ENCODE results near the gene GPALPP1.
"Not testable (repeated sequence)": the region's sequence is repeated elsewhere in the genome, so short reads cannot be mapped to it uniquely, and the experiment has no call there.

GPALPP1 gene, protein sequence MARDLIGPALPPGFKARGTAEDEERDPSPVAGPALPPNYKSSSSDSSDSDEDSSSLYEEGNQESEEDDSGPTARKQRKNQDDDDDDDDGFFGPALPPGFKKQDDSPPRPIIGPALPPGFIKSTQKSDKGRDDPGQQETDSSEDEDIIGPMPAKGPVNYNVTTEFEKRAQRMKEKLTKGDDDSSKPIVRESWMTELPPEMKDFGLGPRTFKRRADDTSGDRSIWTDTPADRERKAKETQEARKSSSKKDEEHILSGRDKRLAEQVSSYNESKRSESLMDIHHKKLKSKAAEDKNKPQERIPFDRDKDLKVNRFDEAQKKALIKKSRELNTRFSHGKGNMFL

DNA sequence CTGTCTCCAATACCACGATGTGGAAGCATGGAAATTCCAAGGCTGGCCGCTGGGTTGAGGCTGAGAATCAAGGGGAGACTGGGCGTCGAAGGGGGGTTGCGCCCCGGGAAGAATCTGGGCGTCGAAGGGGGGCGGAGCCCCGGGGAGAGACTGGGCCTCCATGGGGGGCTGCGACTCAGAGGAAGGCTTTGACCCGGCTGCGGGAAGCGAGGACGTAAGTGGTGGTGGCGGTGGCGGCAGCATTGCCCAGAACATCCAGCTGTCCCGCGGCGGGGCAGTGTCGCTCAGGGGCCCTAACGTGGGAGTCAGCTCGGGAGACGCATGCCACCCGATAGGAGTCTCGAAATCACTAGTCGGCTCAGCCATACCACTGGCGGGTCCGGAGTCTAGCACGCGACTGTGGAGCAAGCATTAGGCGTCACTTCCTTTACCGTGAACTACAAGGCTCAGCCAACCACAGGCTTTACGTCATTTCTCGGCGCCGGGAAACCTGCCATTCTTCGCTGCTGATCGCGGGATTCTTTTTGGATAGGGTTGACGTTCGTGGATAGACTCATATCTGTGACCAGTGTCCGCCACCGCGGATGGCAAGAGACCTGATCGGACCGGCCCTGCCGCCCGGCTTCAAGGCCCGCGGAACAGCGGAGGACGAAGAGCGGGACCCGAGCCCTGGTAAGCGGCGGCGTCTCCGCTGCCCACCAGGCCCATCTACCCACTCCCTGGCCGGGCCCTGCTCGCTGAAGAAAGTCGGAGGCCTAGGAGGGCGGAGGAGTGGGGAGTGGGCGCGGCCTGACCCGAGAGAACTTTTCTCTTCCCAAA lies at the start of gene GPALPP1, which contains the start of gene NUFIP1:
TSS of gene GPALPP1 (plus strand) at position 468 of the 819 bp plus-strand sequence. CDS start at position 585, 117 bp downstream.
TSS of gene NUFIP1 (minus strand) at position 401 of the 819 bp plus-strand sequence. CDS start at position 366, 35 bp downstream.
- DNase-seq = peak; percentile 73 to 78

- not testable (repeated sequence) for DNase-seq
Observed at GRCh38 chr13:44943411-44943810, 45.9 kb upstream of the GPALPP1 start.

GRCh38 chr13:44951184-44951583 lies 38.2 kb upstream of the GPALPP1 start:
- no peak for DNase-seq

DNA sequence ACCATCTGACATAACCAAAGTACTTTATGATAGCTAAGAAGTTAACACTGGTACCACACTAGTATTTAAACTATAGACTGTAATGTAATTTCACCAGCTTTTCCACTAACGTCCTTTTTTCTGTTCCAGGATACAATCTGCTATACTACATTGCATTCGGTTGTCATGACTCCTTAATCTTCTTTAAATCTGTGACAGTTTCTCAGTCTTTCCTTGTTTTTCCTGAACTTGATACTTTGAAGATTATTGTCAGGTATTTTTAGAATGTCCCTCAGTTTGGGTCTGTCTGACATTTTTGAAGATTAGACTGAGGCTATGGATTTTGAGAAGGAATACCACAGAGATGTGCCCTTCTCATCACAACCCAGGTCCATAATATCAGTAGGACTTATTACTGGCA lies 36.7 kb upstream of the GPALPP1 start:
- no peak for DNase-seq

DNA sequence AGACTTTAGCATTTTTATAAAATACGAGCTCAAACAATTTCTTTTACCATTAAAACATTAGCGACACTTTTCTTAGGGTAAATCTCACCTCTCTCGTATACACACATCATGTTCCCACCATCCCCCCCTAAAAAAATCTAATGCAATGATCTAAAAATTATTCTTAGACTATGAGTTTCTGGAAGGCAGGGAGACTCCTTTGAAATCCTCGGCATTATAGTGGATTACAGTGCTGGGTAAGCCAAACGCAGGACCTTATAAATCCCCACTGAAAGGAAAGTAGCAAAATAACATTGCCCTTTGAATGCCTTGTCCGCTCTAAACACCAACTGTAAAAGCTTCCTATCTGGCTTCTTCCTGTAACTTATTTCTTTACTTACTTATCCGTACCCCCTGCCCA lies 35.1 kb upstream of the GPALPP1 start:
- DNase-seq = no peak

- DNase-seq = no peak
Observed at GRCh38 chr13:44955406-44955805, 33.9 kb upstream of the GPALPP1 start.

GRCh38 chr13:44961997-44962396 lies 27.3 kb upstream of the GPALPP1 start:
- DNase-seq = no peak

GRCh38 chr13:44967704-44968433 lies 21.5 kb upstream of the GPALPP1 start:
- DNase-seq = no peak

- no peak for DNase-seq
Observed at GRCh38 chr13:44968434-44968815, 20.9 kb upstream of the GPALPP1 start.

DNA sequence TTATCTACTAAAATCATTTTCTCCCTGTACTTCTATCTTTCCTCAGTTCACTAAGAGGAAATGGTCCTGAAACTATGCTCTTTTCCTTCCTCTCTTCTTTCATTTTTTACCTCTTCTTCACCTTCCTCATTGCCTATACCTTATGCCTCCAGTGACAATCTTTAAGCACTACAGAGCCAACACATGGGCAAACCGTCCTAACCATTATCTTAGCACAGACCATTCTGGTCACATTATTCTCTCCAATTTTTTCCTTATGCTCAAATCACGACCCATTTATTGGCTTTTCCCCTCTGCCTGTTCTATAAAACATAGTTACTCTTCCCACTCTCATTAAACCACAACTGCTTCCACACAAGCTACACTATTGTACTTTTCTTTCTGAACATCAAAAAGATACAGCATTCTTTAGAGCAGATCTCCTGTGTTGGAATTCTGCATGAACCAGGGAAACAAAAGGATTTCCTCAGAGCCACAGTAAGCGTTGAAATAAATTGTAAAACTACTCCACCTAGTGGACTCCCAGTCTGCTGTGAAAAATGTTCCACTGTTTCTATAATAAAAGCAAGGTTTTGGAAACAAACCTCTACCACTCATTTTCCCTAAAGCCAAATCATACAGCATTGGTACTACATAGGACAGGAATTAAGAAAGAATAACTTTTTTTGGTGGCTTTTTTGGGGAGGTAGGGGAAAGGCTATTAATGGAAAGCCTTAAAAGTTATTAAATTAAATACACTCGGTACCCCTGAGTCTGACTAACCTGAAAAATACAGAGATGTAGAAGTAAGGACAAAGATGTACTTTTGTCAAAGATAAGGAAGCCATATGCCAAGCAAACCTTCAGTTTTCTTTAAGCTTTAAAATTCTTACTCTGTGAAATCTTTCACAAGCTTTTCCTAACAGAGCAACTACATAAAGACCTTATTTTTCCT lies 19.5 kb upstream of the GPALPP1 start:
- DNase-seq = peak in 1 of 2 experiments; percentile 54

DNA sequence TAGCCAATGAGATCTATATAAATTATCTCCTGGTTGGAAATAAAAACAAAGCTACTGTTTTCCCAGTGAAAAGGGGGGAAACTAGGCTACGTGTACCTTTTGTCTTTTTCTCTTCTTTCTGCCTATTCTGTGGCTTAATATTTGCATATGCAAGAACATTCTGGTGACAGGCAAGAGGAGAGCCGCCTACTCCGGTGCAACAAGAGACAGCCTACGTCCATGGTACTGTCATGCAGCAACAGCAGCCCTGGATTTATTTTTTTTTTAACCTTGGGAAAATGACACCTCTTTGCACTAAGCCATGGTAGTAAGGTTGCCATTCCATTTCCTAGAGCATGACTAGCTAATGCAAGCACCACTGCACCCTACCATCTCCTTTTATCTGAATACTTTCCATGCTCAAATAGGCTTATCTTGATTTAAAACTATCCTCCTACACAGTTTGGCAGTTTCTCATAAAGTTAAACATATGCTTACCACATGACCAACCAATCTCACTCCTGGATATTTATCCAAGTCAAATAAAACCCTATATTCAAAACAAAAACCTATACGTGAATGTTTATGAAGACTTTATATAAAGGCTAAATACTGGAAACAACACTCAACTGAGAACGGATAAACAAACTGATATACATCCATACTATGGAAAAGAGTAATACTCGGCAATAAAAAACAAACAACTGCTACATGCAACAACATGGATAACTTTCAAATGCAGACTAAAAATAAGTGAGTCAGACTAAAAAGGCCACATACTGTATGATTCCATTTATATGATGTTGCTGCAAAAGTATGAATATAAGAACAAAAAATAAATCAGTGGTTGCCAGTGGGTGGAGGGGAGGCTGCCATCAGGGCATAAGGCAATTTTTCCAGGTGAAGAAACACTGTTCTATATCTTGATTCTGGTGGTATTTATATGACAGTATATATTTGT lies 17.4 kb upstream of the GPALPP1 start:
- no peak for DNase-seq

DNA sequence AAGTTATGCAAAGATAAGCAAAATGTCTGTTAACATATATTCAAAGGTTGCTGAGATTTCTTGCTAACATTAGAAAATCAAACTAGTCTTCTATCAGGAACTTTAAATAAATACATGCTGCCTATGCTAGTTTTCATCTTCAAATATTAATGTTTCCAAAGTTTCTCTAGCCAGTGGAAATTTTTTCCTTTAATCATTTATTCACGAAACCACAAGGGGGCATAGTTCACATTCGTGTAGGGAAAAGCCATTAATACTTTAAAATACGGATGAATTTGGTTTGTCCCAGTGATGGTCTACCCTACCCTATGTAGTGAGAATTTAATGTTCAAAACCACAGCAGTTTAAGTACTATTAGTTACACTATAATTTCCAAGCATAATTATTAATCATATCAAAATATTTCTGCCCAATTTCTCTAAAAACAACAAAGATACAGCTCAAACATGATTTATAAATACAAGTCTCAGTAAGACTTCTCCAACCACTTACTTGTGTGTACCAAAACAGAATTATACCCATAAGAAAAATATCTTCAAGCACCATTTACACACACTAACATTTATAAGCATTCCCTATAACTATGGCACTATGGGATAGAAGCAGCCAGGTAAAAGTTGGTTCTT lies 16.3 kb upstream of the GPALPP1 start:
- no peak for DNase-seq

DNA sequence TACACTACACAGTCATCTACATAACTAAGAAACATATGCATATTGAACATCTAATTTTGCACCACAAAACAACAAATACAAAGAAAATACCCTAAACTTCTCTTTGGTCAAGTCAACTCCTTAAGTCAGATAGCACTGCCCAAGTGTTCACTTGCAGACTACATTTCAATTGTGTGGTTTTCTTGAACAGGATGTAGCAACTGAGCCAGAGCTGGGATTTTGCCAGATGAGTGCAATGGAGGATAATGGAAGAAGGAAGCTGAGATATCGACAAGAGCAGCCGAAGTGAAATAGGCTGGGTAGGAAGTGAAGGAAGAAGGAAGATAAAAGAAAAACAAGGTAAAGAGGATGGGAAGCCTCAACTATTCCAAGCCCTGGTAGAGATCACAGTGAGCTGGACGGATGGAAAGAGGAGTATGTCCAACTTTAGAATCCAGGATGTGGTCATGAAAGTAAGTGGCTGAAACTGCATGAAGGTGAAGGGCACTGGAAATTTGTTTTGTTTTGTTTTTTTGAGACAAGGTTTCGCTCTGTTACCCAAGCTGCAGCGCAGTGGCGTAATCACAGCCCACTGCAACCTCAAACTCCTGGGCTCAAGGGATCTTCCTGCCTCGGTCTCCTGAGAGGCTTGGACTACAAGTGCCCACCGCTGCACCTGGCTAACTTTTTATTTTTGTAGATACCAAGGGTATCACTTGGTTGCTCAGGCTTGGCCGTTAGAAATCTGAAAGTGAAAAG lies 15.1 kb upstream of the GPALPP1 start:
- no peak for DNase-seq

- DNase-seq = no peak
Observed at GRCh38 chr13:44976196-44976595, 13.1 kb upstream of the GPALPP1 start.

- no peak for DNase-seq
Observed at GRCh38 chr13:44976949-44977583, 12.3 kb upstream of the GPALPP1 start.

- DNase-seq = no peak
Observed at GRCh38 chr13:44978328-44978727, 11.0 kb upstream of the GPALPP1 start.

- DNase-seq = no peak
Observed at GRCh38 chr13:44989941-44990340, 603 bp downstream of the GPALPP1 start.

DNA sequence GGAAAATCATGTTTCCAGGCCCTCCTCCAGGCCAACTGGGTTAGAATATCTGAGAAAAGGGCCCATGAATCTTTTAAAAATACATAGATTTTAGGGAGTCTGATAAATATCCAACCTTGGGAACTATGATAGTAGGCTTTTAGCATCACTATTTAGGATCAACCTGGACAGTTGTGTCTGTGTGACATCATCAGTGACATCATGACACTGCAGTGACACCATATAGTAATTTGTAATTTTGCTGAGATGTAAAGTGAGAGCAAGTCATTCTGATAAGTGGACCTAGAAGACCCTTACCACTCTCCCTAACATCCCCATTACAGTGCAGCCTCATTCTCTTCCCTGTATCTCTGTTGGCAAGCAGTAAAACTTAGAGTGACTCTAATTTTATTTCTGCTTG lies 14.1 kb downstream of the GPALPP1 start:
- DNase-seq = no peak

- no peak for DNase-seq
Observed at GRCh38 chr13:45004096-45004495, 14.8 kb downstream of the GPALPP1 start.

All from cerebellar nuclear complex (tissue), 1 donor.